ENCODE results near the gene GNB4. TPM values are rescaled to one million over a fixed set of nuclear protein-coding genes. Genes with fewer than 3 reads are reported as not detected.

The GNB4 gene
- 10 to 100 TPM; 21.9 to 46.4 (median 30.9) TPM for total RNA-seq

- TF ChIP-seq, protein P1, sequence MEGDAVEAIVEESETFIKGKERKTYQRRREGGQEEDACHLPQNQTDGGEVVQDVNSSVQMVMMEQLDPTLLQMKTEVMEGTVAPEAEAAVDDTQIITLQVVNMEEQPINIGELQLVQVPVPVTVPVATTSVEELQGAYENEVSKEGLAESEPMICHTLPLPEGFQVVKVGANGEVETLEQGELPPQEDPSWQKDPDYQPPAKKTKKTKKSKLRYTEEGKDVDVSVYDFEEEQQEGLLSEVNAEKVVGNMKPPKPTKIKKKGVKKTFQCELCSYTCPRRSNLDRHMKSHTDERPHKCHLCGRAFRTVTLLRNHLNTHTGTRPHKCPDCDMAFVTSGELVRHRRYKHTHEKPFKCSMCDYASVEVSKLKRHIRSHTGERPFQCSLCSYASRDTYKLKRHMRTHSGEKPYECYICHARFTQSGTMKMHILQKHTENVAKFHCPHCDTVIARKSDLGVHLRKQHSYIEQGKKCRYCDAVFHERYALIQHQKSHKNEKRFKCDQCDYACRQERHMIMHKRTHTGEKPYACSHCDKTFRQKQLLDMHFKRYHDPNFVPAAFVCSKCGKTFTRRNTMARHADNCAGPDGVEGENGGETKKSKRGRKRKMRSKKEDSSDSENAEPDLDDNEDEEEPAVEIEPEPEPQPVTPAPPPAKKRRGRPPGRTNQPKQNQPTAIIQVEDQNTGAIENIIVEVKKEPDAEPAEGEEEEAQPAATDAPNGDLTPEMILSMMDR (IDR thresholded peaks at IDR 0.05; ENCODE audit: low read depth), result no peak
Observed at GRCh38 chr3:179451265-179452175, at the start of gene GNB4. TSS of gene GNB4 (minus strand) at chr3:179451470. CDS start at chr3:179426200, 25,270 bp downstream.

GRCh38 chr3:179495483-179495882 lies 44.2 kb upstream of the GNB4 start:
- TF ChIP-seq, protein P1 (IDR thresholded peaks at IDR 0.05; ENCODE audit: low read depth), result no peak

DNA sequence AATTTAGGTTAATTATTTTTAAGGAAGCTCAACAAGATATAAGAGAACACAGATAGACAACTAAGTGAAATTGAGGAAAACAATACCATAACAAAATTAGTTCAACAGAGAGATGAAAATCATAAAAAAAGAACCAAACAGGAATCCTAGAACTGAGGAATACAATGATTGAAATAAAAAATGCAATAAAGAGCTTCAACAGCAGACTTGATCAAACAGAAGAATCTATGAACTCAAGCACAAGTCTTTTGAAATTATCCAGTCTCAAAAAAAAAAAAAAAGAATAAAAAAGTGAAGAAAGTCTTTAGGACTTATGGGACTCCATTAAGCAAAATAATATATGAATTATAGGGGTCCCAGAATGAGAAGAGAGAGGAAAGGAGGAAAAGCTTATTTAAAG lies 42.0 kb upstream of the GNB4 start:
- TF ChIP-seq, protein P1 (IDR thresholded peaks at IDR 0.05; ENCODE audit: low read depth), result no peak

DNA sequence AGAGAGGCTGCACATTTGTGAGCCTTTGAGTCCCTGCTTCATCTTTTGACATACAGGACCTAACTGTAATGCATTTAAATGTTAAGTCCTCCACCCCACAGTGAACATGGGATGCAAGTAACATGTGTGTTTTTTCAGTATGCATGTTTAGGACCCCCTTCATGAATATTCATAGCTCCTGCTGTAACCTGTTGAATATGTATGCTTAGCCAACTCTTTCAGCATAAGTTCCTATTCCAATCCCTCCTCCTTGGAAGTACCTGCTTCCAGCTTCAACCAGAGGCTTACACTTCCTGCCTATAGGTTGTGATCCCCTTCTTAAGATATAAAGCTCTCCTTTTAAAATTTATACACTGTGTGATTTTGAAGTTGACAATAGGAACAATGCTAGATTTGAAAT lies 36.9 kb upstream of the GNB4 start:
- TF ChIP-seq, protein P1 (IDR thresholded peaks at IDR 0.05; ENCODE audit: low read depth), result no peak

- TF ChIP-seq, protein P1 (IDR thresholded peaks at IDR 0.05; ENCODE audit: low read depth), result no peak
Observed at GRCh38 chr3:179486806-179487205, 35.5 kb upstream of the GNB4 start.

DNA sequence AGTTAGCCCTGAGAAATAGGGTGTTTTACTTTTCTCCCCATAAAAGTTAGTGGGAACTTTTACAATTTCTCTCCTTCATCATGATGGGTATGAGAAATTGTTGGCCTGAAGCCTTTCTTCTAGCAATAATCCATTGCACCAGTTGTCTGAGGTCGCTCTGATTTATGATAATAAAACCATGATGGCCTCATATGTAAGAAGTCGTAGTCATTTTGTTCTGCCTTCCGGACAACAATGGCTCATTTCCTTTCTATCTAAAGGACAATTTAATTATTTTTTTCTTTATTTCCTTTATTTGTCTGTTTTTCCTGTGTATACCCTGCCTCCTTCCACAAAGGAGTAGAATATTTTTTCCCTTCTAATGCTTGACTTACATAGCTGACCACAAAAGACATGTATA lies 31.6 kb upstream of the GNB4 start:
- TF ChIP-seq, protein P1 (IDR thresholded peaks at IDR 0.05; ENCODE audit: low read depth), result no peak

DNA sequence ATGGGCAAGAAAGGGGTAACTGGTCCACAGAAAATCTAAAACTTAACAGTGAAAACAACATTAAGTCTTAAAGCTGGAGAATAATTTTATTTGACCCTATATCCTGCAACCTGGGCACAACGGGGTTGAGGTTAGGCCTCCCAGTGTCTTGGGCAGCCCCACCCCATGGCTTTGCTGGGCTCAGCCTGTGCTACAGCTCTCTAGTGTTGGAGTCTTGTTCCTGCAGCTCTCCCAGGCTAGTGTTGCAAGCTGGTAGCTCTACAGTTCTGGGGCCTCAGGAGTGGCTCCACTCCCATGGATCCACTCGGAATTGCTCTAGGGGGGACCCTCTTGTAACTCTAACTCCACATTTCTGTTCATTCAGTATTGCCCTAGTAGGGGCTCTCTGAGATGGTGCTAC lies 24.9 kb upstream of the GNB4 start:
- TF ChIP-seq, protein P1 (IDR thresholded peaks at IDR 0.05; ENCODE audit: low read depth), result no peak
